PC-3 (cell line): ENCODE measurements around the gene RPS6KA3.

Experiments used
- CTCF ChIP-seq: fragments of 300-600 bp; sonication (generic); conservative IDR thresholded peaks from 2 replicates; pipeline ENCODE4 v1.5.1; 2017; ENCODE audit warnings: antibody characterized with exemption, low read depth, mild to moderate bottlenecking, low read length
- EZH2 ChIP-seq: fragments of 300-600 bp; sonication (generic); IDR thresholded peaks from one replicate; pipeline ENCODE4 v1.6.1; 2017; ENCODE audit warnings: antibody characterized with exemption, mild to moderate bottlenecking, low read length; ENCODE audit not compliant: unreplicated experiment
- EZH2phosphoT487 ChIP-seq: fragments of 300-600 bp; sonication (generic); IDR thresholded peaks from 2 replicates; pipeline ENCODE4 v1.6.1; 2018; ENCODE audit warnings: mild to moderate bottlenecking, antibody characterized with exemption, low read length, borderline replicate concordance

- no peak for TF ChIP-seq CTCF
- no peak for TF ChIP-seq EZH2
- TF ChIP-seq EZH2phosphoT487: no peak
Observed at GRCh38 chrX:20311505-20311904, 44.8 kb upstream of the RPS6KA3 start.
